ENCODE data around the gene SRCAP.

SRCAP gene

GRCh38 chr16:30774367-30775130, 75.6 kb downstream of the SRCAP start:
- Histone ChIP-seq H3K9me3 (no peaks in the 10 kb centered on the region), H3K36me3 (peaks cover 56% of the 10 kb centered on the region), H3K4me1 (ENCODE audit: control insufficient read depth in 1 of 2, insufficient read depth in 1 of 2, low read depth in 1 of 2, low read length in 1 of 2) (peaks cover 26% of the 10 kb centered on the region in 2 experiments), H3K27me3 (peaks cover 10% of the 10 kb centered on the region), H3K4me3 (ENCODE audit: low read depth in 1 of 2, low read length in 1 of 2) (peak overlapping the region; percentile 48 to 58), H3K27ac (peak overlapping the region; percentile 38)
- TF ChIP-seq CTCF (IDR thresholded peaks at IDR 0.05): no peak

GRCh38 chr16:30775131-30775391, 76.1 kb downstream of the SRCAP start:
- H3K9me3 ChIP-seq: no peaks in the 10 kb centered on the region
- peak overlapping the region; percentile 38 for H3K27ac ChIP-seq
- H3K27me3 ChIP-seq: peaks cover 10% of the 10 kb centered on the region
- peak overlapping the region; percentile 48 to 58 for H3K4me3 ChIP-seq (ENCODE audit: low read depth in 1 of 2, low read length in 1 of 2)
- no peak for TF ChIP-seq CTCF (IDR thresholded peaks at IDR 0.05)
- peaks cover 51% of the 10 kb centered on the region for H3K36me3 ChIP-seq
- peaks cover 31 to 32% of the 10 kb centered on the region in 2 experiments for H3K4me1 ChIP-seq (ENCODE audit: control insufficient read depth in 1 of 2, insufficient read depth in 1 of 2, low read depth in 1 of 2, low read length in 1 of 2)

- Histone ChIP-seq H3K9me3 (no peaks in the 10 kb centered on the region), H3K36me3 (peaks cover 46% of the 10 kb centered on the region), H3K4me1 (ENCODE audit: control insufficient read depth in 1 of 2, insufficient read depth in 1 of 2, low read depth in 1 of 2, low read length in 1 of 2) (peaks cover 36 to 37% of the 10 kb centered on the region in 2 experiments), H3K4me3 (ENCODE audit: low read depth in 1 of 2, low read length in 1 of 2) (peak overlapping the region; percentile 48 to 58), H3K27me3 (peaks cover 10% of the 10 kb centered on the region), H3K27ac (peak overlapping the region; percentile 38)
- TF ChIP-seq CTCF (IDR thresholded peaks at IDR 0.05): no peak
These were observed 76.6 kb downstream of the SRCAP start for GRCh38 chr16:30775392-30776188.

- no peak overlapping the region for H3K27ac ChIP-seq
- H3K9me3 ChIP-seq: no peaks in the 10 kb centered on the region
- no peak for TF ChIP-seq CTCF (IDR thresholded peaks at IDR 0.05)
- H3K36me3 ChIP-seq: peaks cover 31% of the 10 kb centered on the region
- peaks cover 10% of the 10 kb centered on the region for H3K27me3 ChIP-seq
- H3K4me3 ChIP-seq (ENCODE audit: low read depth in 1 of 2, low read length in 1 of 2): no peak overlapping the region
- peaks cover 43 to 47% of the 10 kb centered on the region in 2 experiments for H3K4me1 ChIP-seq (ENCODE audit: control insufficient read depth in 1 of 2, insufficient read depth in 1 of 2, low read depth in 1 of 2, low read length in 1 of 2)
These were observed 78.8 kb downstream of the SRCAP start for GRCh38 chr16:30777591-30778297.

- H3K4me3 ChIP-seq (ENCODE audit: low read depth in 1 of 2, low read length in 1 of 2): no peak overlapping the region
- TF ChIP-seq CTCF (IDR thresholded peaks at IDR 0.05): no peak
- H3K4me1 ChIP-seq (ENCODE audit: control insufficient read depth in 1 of 2, insufficient read depth in 1 of 2, low read depth in 1 of 2, low read length in 1 of 2): peaks cover 43 to 47% of the 10 kb centered on the region in 2 experiments
- no peak overlapping the region for H3K27ac ChIP-seq
- H3K9me3 ChIP-seq: no peaks in the 10 kb centered on the region
- H3K27me3 ChIP-seq: peaks cover 10% of the 10 kb centered on the region
- H3K36me3 ChIP-seq: peaks cover 31% of the 10 kb centered on the region
These were observed 79.7 kb downstream of the SRCAP start for GRCh38 chr16:30778549-30779244.
